Tibial nerve (tissue), 4 donors: Measurements from ENCODE around the gene CDC42BPB.

Experiments
- CTCF ChIP-seq, 5 experiments: fragments of 200-600 bp in 3 of 5; fragments of 450-650 bp in 2 of 5; sonication (generic) in 3 of 5; IDR thresholded peaks; one replicate each; pipeline ENCODE4 v1.5.1; 2016 to 2019; ENCODE audit warnings: antibody characterized with exemption in 5 of 5, mild to moderate bottlenecking in 3 of 5, moderate library complexity in 2 of 5
- EP300 ChIP-seq, 2 donors: sonication (generic); formaldehyde crosslinking; IDR thresholded peaks; one replicate each; pipeline ENCODE4 v1.6.1; 2017; ENCODE audit warnings: antibody characterized with exemption in 2 of 2, mild to moderate bottlenecking in 1 of 2

DNA sequence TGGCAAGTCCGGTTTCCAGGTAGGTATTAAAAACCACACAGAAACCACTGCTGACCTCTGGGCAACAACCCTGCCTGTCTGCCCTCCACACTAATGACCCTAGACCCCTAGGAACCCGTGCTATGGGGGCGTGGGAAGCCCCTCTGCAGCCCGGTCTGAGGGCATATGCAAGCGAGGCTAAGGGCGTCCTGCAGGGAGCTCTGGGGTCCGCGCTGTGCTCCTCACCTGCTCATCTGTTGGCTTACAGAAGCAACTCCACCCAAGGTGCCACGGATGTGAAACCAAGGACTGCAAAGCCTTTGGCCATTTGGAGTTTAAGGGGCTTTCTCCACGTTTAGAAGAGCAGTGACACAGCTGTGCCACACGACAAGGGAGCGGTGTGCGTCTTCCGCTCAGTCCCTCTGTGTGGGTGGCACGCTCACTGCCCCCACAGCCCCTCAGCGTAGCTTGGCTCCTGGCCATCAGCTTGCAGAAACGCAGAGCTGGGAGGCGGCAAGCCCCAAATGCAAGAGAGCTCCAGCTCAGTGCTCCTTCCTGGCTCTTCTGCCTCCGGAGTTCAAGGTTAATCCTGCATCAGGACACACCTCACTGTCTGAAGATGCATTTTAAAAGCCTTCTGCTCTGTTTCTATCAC is 116.5 kb downstream of the CDC42BPB start:
- TF ChIP-seq CTCF (IDR thresholded peaks at IDR 0.05) (no peak), EP300 (IDR thresholded peaks at IDR 0.05) (no peak)
